Ovary (tissue), 3 donors: ENCODE results near the gene MOXD1.

Experiments
- CTCF ChIP-seq, 3 donors: fragments of 450-650 bp in 2 of 3; fragments of 200-600 bp in 1 of 3; IDR thresholded peaks; one replicate each; pipeline versions ENCODE4 v1.5.1 to v1.8.0; 2016 to 2022; ENCODE audit warnings: antibody characterized with exemption in 3 of 3, mild to moderate bottlenecking in 1 of 3
- EP300 ChIP-seq: sonication (generic); formaldehyde crosslinking; IDR thresholded peaks from one replicate; pipeline ENCODE4 v1.6.1; 2017; ENCODE audit warnings: antibody characterized with exemption
- POLR2A ChIP-seq: fragments of 450-650 bp; IDR thresholded peaks from one replicate; pipeline ENCODE4 v1.6.1; 2017; ENCODE audit warnings: antibody characterized with exemption, mild to moderate bottlenecking, moderate library complexity
- donor health status: DM: no; HTN: no; CAD: no.

GRCh38 chr6:132399376-132400074, 1.8 kb downstream of the MOXD1 start:
- TF ChIP-seq CTCF (IDR thresholded peaks at IDR 0.05): no peak
- no peak for TF ChIP-seq POLR2A
- no peak for TF ChIP-seq EP300
